ENCODE measurements around the gene TEAD1.

DNA sequence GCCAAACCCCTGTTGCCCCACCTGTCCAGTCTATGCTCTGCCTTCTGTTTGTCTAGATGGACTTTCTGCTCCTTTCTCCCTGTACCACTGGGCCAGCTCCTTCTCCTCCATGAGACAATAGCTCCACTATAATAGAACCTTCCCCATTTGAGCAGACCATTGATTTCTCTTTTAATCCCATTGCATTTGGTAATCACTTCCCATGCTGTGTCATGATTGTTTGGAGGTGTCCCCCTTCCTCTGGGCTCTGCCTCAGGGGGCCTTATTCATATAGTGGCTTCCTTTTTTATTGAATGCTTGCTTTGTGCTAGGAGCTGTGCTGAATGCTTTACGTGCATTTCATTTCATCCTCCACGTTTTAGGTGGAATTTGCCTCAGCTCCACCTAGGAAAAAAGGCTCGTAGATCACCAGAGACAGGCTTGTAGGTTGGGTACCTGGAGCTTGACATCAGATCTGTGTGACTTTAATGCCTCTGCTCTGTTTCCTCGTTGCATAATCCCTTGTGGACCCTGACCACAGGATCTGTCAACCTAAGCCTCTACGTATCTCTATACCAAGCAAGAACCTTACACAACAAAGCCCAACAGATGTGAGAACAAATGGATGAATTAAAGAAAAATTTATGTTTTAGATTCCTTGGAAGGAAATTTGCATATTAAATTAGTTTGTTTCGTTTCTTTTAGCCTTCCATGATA lies 228.7 kb downstream of the TEAD1 start:
- TF ChIP-seq, protein P1, sequence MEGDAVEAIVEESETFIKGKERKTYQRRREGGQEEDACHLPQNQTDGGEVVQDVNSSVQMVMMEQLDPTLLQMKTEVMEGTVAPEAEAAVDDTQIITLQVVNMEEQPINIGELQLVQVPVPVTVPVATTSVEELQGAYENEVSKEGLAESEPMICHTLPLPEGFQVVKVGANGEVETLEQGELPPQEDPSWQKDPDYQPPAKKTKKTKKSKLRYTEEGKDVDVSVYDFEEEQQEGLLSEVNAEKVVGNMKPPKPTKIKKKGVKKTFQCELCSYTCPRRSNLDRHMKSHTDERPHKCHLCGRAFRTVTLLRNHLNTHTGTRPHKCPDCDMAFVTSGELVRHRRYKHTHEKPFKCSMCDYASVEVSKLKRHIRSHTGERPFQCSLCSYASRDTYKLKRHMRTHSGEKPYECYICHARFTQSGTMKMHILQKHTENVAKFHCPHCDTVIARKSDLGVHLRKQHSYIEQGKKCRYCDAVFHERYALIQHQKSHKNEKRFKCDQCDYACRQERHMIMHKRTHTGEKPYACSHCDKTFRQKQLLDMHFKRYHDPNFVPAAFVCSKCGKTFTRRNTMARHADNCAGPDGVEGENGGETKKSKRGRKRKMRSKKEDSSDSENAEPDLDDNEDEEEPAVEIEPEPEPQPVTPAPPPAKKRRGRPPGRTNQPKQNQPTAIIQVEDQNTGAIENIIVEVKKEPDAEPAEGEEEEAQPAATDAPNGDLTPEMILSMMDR (conservative IDR thresholded peaks at IDR 0.05 in 1 of 2, IDR thresholded peaks at IDR 0.05 in 1 of 2; ENCODE audit: low read depth in 1 of 2, low read length in 2 of 2), result no peak
- no peak for TF ChIP-seq EZH2 (IDR thresholded peaks at IDR 0.05; ENCODE audit: low read length, missing control alignments)

All from fibroblast of lung (primary cell).